ENCODE data around the gene EVI2B. TPM values are rescaled to one million over a fixed set of nuclear protein-coding genes. Genes with fewer than 3 reads are reported as not detected.

The EVI2B gene
- total and polyA plus RNA-seq, 4 donors: 2.8 to 5.8 (median 3.7) TPM

DNA sequence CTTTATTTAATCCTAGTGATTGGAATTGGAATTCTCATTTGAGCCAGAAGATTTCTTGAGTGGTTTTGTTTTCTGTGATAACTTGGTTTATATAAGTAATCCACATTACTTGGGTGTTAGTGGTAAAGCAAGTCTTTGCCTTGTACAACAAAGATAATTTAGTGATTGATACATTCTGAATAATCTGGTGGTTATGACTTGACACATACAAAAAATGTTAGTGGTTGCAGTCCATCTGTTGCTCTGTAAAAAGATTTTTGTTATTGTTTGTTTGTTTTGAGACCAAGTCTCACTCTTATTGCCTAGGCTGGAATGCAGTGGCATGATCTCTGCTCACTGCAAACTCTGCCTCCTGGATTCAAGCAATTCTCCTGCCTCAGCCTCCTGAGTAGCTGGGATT lies 30.0 kb downstream of the EVI2B start (continued):
- TF ChIP-seq, protein P1, sequence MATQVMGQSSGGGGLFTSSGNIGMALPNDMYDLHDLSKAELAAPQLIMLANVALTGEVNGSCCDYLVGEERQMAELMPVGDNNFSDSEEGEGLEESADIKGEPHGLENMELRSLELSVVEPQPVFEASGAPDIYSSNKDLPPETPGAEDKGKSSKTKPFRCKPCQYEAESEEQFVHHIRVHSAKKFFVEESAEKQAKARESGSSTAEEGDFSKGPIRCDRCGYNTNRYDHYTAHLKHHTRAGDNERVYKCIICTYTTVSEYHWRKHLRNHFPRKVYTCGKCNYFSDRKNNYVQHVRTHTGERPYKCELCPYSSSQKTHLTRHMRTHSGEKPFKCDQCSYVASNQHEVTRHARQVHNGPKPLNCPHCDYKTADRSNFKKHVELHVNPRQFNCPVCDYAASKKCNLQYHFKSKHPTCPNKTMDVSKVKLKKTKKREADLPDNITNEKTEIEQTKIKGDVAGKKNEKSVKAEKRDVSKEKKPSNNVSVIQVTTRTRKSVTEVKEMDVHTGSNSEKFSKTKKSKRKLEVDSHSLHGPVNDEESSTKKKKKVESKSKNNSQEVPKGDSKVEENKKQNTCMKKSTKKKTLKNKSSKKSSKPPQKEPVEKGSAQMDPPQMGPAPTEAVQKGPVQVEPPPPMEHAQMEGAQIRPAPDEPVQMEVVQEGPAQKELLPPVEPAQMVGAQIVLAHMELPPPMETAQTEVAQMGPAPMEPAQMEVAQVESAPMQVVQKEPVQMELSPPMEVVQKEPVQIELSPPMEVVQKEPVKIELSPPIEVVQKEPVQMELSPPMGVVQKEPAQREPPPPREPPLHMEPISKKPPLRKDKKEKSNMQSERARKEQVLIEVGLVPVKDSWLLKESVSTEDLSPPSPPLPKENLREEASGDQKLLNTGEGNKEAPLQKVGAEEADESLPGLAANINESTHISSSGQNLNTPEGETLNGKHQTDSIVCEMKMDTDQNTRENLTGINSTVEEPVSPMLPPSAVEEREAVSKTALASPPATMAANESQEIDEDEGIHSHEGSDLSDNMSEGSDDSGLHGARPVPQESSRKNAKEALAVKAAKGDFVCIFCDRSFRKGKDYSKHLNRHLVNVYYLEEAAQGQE (IDR thresholded peaks at IDR 0.05): no peak
- TF ChIP-seq GABPA (IDR thresholded peaks at IDR 0.05 in 1 of 2, conservative IDR thresholded peaks at IDR 0.05 in 1 of 2) (no peak), YY1 (IDR thresholded peaks at IDR 0.05) (no peak), HNF4G (IDR thresholded peaks at IDR 0.05) (no peak)

DNA sequence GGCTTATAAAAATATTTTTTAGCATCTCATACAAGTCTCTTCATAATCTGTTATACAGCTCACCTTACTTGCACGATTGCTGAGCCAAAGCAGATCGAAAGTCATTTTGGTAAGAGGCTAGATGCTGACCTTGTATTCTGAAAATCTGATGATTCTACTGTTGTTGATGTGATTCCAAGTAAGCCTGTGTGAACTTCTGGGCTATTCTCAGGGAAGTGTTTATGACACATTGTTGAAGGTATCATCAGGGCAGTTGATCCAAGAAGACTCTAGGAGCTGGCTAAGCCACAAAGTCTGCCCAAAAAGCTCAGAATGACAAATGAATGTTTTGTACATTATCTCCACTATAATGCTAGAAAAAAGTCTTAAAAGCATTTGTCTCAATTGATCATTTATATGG lies 32.8 kb downstream of the EVI2B start:
- Histone ChIP-seq H3K36me3 (ENCODE audit: control insufficient read depth in 4 of 4, insufficient read depth in 3 of 4, low read depth in 1 of 4, low read length in 3 of 4) (peaks cover 0 to 10% (median 7%) of the 10 kb centered on the region in 4 donors), H3K9me3 (ENCODE audit: control insufficient read depth in 4 of 4, low read length in 3 of 4) (no peaks in the 10 kb centered on the region), H3K4me1 (ENCODE audit: control insufficient read depth in 4 of 4, insufficient read depth in 4 of 4, low read length in 3 of 4) (no peaks in the 10 kb centered on the region), H3K27me3 (ENCODE audit: control insufficient read depth in 4 of 4, insufficient read depth in 4 of 4, low read length in 3 of 4) (no peaks in the 10 kb centered on the region), H3K27ac (ENCODE audit: low read depth in 1 of 2, low read length in 2 of 2) (no peak overlapping the region), H3K4me3 (ENCODE audit: low read depth in 1 of 3, low read length in 3 of 3) (no peak overlapping the region), H3K9ac (ENCODE audit: low read depth in 1 of 2, low read length in 2 of 2) (no peak overlapping the region)
- TF ChIP-seq TAF1 (conservative IDR thresholded peaks at IDR 0.05): no peak
- TF ChIP-seq, protein P2, sequence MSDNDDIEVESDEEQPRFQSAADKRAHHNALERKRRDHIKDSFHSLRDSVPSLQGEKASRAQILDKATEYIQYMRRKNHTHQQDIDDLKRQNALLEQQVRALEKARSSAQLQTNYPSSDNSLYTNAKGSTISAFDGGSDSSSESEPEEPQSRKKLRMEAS (IDR thresholded peaks at IDR 0.05): no peak
- no peak for TF ChIP-seq RAD21 (IDR thresholded peaks at IDR 0.05)
- TF ChIP-seq, protein P3, sequence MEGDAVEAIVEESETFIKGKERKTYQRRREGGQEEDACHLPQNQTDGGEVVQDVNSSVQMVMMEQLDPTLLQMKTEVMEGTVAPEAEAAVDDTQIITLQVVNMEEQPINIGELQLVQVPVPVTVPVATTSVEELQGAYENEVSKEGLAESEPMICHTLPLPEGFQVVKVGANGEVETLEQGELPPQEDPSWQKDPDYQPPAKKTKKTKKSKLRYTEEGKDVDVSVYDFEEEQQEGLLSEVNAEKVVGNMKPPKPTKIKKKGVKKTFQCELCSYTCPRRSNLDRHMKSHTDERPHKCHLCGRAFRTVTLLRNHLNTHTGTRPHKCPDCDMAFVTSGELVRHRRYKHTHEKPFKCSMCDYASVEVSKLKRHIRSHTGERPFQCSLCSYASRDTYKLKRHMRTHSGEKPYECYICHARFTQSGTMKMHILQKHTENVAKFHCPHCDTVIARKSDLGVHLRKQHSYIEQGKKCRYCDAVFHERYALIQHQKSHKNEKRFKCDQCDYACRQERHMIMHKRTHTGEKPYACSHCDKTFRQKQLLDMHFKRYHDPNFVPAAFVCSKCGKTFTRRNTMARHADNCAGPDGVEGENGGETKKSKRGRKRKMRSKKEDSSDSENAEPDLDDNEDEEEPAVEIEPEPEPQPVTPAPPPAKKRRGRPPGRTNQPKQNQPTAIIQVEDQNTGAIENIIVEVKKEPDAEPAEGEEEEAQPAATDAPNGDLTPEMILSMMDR (IDR thresholded peaks at IDR 0.05; ENCODE audit: low read depth, low read length, missing input control): no peak
- TF ChIP-seq HNF4A (conservative IDR thresholded peaks at IDR 0.05): no peak
- TF ChIP-seq, protein P1 (IDR thresholded peaks at IDR 0.05): no peak
- no peak for TF ChIP-seq YY1 (IDR thresholded peaks at IDR 0.05)
- TF ChIP-seq RXRA (IDR thresholded peaks at IDR 0.05): no peak
- DNase-seq (ENCODE audit: low spot score): no peak
- 96% methylated on average over 2 of the region's 2 CpGs for WGBS

DNA sequence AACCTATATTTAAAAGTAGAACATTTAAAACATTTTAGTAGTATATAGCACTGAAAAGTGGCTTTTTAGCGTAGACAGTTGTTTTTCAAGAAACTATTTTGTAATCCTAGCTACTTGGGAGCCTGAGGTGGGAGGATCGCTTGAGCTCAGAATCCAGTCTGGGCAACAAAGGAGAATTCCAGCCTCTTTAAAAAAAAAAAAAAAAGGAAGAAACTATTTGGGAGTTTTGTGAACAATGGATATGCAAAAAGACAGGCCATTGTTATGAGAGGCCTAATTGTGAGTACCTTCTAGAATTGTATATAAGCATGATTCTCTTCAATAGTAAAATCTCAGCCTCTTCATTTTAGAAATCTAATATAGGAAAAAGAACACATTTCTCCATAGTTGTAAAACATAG lies 34.5 kb downstream of the EVI2B start:
- Histone ChIP-seq H3K9ac (ENCODE audit: low read depth in 1 of 2, low read length in 2 of 2) (no peak overlapping the region), H3K27me3 (ENCODE audit: control insufficient read depth in 4 of 4, insufficient read depth in 4 of 4, low read length in 3 of 4) (no peaks in the 10 kb centered on the region), H3K4me3 (ENCODE audit: low read depth in 1 of 3, low read length in 3 of 3) (no peak overlapping the region), H3K4me1 (ENCODE audit: control insufficient read depth in 4 of 4, insufficient read depth in 4 of 4, low read length in 3 of 4) (peaks cover 0 to 2% (median 0%) of the 10 kb centered on the region in 4 donors), H3K9me3 (ENCODE audit: control insufficient read depth in 4 of 4, low read length in 3 of 4) (no peaks in the 10 kb centered on the region), H3K36me3 (ENCODE audit: control insufficient read depth in 4 of 4, insufficient read depth in 3 of 4, low read depth in 1 of 4, low read length in 3 of 4) (peaks cover 0 to 10% (median 7%) of the 10 kb centered on the region in 4 donors), H3K27ac (ENCODE audit: low read depth in 1 of 2, low read length in 2 of 2) (no peak overlapping the region)
- 96% methylated on average over 2 of the region's 2 CpGs for WGBS
- no peak for DNase-seq (ENCODE audit: low spot score)
- TF ChIP-seq RAD21 (IDR thresholded peaks at IDR 0.05): no peak
- TF ChIP-seq YY1 (IDR thresholded peaks at IDR 0.05): no peak
- TF ChIP-seq HNF4A (conservative IDR thresholded peaks at IDR 0.05): no peak
- TF ChIP-seq GABPA (IDR thresholded peaks at IDR 0.05 in 1 of 2, conservative IDR thresholded peaks at IDR 0.05 in 1 of 2): no peak
- TF ChIP-seq EGR1 (IDR thresholded peaks at IDR 0.05; ENCODE audit: low read depth in 2 of 2): no peak
- TF ChIP-seq, protein P4, sequence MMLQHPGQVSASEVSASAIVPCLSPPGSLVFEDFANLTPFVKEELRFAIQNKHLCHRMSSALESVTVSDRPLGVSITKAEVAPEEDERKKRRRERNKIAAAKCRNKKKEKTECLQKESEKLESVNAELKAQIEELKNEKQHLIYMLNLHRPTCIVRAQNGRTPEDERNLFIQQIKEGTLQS (IDR thresholded peaks at IDR 0.05): no peak
- no peak for TF ChIP-seq NR2F2 (IDR thresholded peaks at IDR 0.05)
- no peak for TF ChIP-seq FOXA2 (IDR thresholded peaks at IDR 0.05)
- TF ChIP-seq, protein P1 (IDR thresholded peaks at IDR 0.05): no peak

All from liver (tissue), 9 donors.